ENCODE results near the gene SLC22A12. TPM values are rescaled to one million over a fixed set of nuclear protein-coding genes. Genes with fewer than 3 reads are reported as not detected.

Gene SLC22A12
- polyA plus RNA-seq, 1 donor from 2014 or later, result not detected

- Histone ChIP-seq H3F3A (ENCODE audit: insufficient read depth, low read length, poor library complexity, severe bottlenecking) (no peaks in the 10 kb centered on the region), H3K9me2 (ENCODE audit: insufficient read depth, low read length) (no peaks in the 10 kb centered on the region)
- TF ChIP-seq POLR2AphosphoS5 (IDR thresholded peaks at IDR 0.05), result no peak
- no peak for TF ChIP-seq RAD21 (conservative IDR thresholded peaks at IDR 0.05)
- no peak for TF ChIP-seq REST (IDR thresholded peaks at IDR 0.05; ENCODE audit: borderline replicate concordance)
- TF ChIP-seq SMC3 (conservative IDR thresholded peaks at IDR 0.05; ENCODE audit: poor library complexity), result no peak
- TF ChIP-seq MXI1 (conservative IDR thresholded peaks at IDR 0.05; ENCODE audit: poor library complexity, severe bottlenecking), result no peak
- TF ChIP-seq EZH2 (IDR thresholded peaks at IDR 0.05; ENCODE audit: borderline replicate concordance, insufficient read depth, low read length, poor library complexity, severe bottlenecking), result no peak
- no peak for TF ChIP-seq CTCF (IDR thresholded peaks at IDR 0.05; ENCODE audit: poor library complexity, severe bottlenecking)
- TF ChIP-seq TAF1 (IDR thresholded peaks at IDR 0.05; ENCODE audit: low read depth), result no peak
- no peak for TF ChIP-seq EP300 (conservative IDR thresholded peaks at IDR 0.05; ENCODE audit: poor library complexity, severe bottlenecking)
Observed at GRCh38 chr11:64632654-64633053, 41.6 kb downstream of the SLC22A12 start.

GRCh38 chr11:64633555-64634159 lies 42.6 kb downstream of the SLC22A12 start:
- no peak overlapping the region for H3K4me3 ChIP-seq (ENCODE audit: low read length)
- no peaks in the 10 kb centered on the region for H3F3A ChIP-seq (ENCODE audit: insufficient read depth, low read length, poor library complexity, severe bottlenecking)
- H3K9ac ChIP-seq (ENCODE audit: low read length), result no peak overlapping the region
- TF ChIP-seq CTCF (IDR thresholded peaks at IDR 0.05; ENCODE audit: poor library complexity, severe bottlenecking) (no peak), POLR2AphosphoS5 (IDR thresholded peaks at IDR 0.05) (no peak), SMC3 (conservative IDR thresholded peaks at IDR 0.05; ENCODE audit: poor library complexity) (no peak), REST (IDR thresholded peaks at IDR 0.05; ENCODE audit: borderline replicate concordance) (no peak), RAD21 (conservative IDR thresholded peaks at IDR 0.05) (no peak), TAF1 (IDR thresholded peaks at IDR 0.05; ENCODE audit: low read depth) (no peak), EP300 (conservative IDR thresholded peaks at IDR 0.05; ENCODE audit: poor library complexity, severe bottlenecking) (no peak), EZH2 (IDR thresholded peaks at IDR 0.05; ENCODE audit: borderline replicate concordance, insufficient read depth, low read length, poor library complexity, severe bottlenecking) (no peak), MXI1 (conservative IDR thresholded peaks at IDR 0.05; ENCODE audit: poor library complexity, severe bottlenecking) (no peak)
- H3K27ac ChIP-seq (ENCODE audit: low read length), result peak overlapping the region; percentile 20
- no peak overlapping the region for H2AFZ ChIP-seq (ENCODE audit: low read depth, low read length)
- no peak overlapping the region for H3K4me2 ChIP-seq (ENCODE audit: low read length)
- no peaks in the 10 kb centered on the region for H3K9me2 ChIP-seq (ENCODE audit: insufficient read depth, low read length)
- no peaks in the 10 kb centered on the region for H3K36me3 ChIP-seq (ENCODE audit: insufficient read depth, low read length)
- H3K9me3 ChIP-seq (ENCODE audit: low read length), result no peaks in the 10 kb centered on the region
- H3K27me3 ChIP-seq (ENCODE audit: insufficient read depth, low read depth, low read length), result no peaks in the 10 kb centered on the region
- no peaks in the 10 kb centered on the region for H4K20me1 ChIP-seq (ENCODE audit: insufficient read depth)
- peaks cover 24% of the 10 kb centered on the region for H3K79me2 ChIP-seq (replicated peaks; ENCODE audit: insufficient read depth, low read length)

More at GRCh38 chr11:64632654-64633053, 41.6 kb downstream of the SLC22A12 start:
- Histone ChIP-seq H3K9me3 (ENCODE audit: low read length) (no peaks in the 10 kb centered on the region), H2AFZ (ENCODE audit: low read depth, low read length) (no peak overlapping the region), H3K79me2 (replicated peaks; ENCODE audit: insufficient read depth, low read length) (peaks cover 14% of the 10 kb centered on the region), H4K20me1 (ENCODE audit: insufficient read depth) (no peaks in the 10 kb centered on the region), H3K27ac (ENCODE audit: low read length) (no peak overlapping the region), H3K9ac (ENCODE audit: low read length) (no peak overlapping the region), H3K4me3 (ENCODE audit: low read length) (no peak overlapping the region), H3K4me2 (ENCODE audit: low read length) (no peak overlapping the region), H3K36me3 (ENCODE audit: insufficient read depth, low read length) (no peaks in the 10 kb centered on the region), H3K27me3 (ENCODE audit: insufficient read depth, low read depth, low read length) (no peaks in the 10 kb centered on the region)
